ENCODE results near the gene GPR141. TPM values are rescaled to one million over a fixed set of nuclear protein-coding genes. Genes with fewer than 3 reads are reported as not detected.

The GPR141 gene
- total RNA-seq, 1 donor from 2014 or later: 5.7 TPM

DNA sequence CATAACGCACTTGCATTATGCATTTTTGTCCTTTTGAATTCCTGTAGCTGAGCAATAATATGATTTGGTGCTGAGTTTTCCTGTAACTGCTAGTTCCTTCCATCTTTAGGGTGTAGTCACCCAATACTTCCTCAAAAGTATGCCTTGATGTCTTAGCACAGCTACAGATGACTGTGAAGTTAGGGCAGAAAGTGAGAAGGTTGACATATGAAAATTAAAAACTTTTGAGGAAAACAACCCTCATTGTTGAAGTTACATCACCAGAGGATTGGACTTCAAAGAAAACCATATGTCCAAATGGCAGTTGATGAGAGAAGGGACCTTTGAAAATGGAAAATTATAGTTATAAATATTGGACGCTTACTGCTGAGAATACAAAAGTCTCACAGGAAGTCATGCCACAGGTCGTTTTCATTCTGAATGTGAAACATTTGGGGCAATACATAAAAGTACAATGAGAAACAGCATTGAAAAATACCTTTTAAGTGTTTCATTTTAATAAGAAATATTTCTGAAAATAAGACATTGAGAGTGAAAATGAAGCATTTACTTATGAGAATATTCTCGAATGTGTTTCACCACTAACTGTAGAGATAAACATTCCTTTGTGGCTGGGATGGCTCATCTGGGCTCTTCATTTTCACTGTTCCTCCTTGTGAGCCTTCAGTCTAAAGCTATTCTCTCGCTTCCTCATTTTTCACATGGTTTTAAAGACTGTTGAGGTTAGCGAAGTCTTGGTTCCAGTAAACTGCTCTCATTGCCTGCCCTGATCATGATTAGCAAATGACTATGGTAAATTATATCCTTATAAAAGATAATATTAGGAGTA is 103.4 kb downstream of the GPR141 start:
- no peak for DNase-seq

Other genes with a start within 250 kb of the GPR141 start
- 37.9 TPM for gene ELMO1, start 234.9 kb upstream of the GPR141 start, total RNA-seq
- 0.79 TPM for gene NME8, start 164.8 kb downstream of the GPR141 start, total RNA-seq
- gene SFRP4, start 233.1 kb downstream of the GPR141 start, total RNA-seq: 5.0 TPM
- gene EPDR1, start 236.9 kb downstream of the GPR141 start, total RNA-seq: 11.4 TPM